H9 (cell line): ENCODE results near the gene TMEM176A. TPM values are rescaled to one million over a fixed set of nuclear protein-coding genes. Genes with fewer than 3 reads are reported as not detected.
A peak's percentile ranks its signal among the peaks of the same experiment; 100 is the strongest.

Experiments used
- DNase-seq: peaks from one replicate; pipeline ENCODE4 v3.0.0-alpha.2; 2017
- H2AFZ ChIP-seq: one replicate; pipeline ENCODE4 v1.6.1; 2013; ENCODE audit warnings: mild to moderate bottlenecking, low read length, control low read depth, moderate library complexity
- H2AK5ac ChIP-seq: 2 replicates; pipeline ENCODE4 v1.6.1; 2013; ENCODE audit warnings: low read length, control low read depth, mixed read lengths; ENCODE audit not compliant: insufficient read length
- H2BK120ac ChIP-seq: one replicate; pipeline ENCODE4 v1.6.1; 2013; ENCODE audit warnings: low read depth, mild to moderate bottlenecking, low read length, control low read depth, inconsistent platforms; ENCODE audit not compliant: poor library complexity, severe bottlenecking
- H2BK12ac ChIP-seq: 2 replicates; pipeline ENCODE4 v1.6.1; 2013; ENCODE audit warnings: low read length, control low read depth, mixed read lengths, low read depth; ENCODE audit not compliant: insufficient read length
- H2BK15ac ChIP-seq: 2 replicates; pipeline ENCODE4 v1.6.1; 2013; ENCODE audit warnings: low read depth, low read length, control low read depth
- H2BK20ac ChIP-seq: one replicate; pipeline ENCODE4 v1.6.1; 2013; ENCODE audit warnings: low read depth, mild to moderate bottlenecking, low read length, control low read depth, inconsistent platforms; ENCODE audit not compliant: poor library complexity, severe bottlenecking
- H2BK5ac ChIP-seq: 2 replicates; pipeline ENCODE4 v1.6.1; 2013; ENCODE audit warnings: low read length, control low read depth, mixed read lengths; ENCODE audit not compliant: insufficient read length
- H3K14ac ChIP-seq: 2 replicates; pipeline ENCODE4 v1.6.1; 2013; ENCODE audit warnings: low read length, control low read depth; ENCODE audit not compliant: insufficient read depth
- H3K18ac ChIP-seq: 2 replicates; pipeline ENCODE4 v1.6.1; 2013; ENCODE audit warnings: low read depth, mild to moderate bottlenecking, mixed read lengths, low read length, control low read depth; ENCODE audit not compliant: insufficient read length
- H3K23ac ChIP-seq: 2 replicates; pipeline ENCODE4 v1.6.1; 2013; ENCODE audit warnings: low read length, control low read depth, mixed read lengths, low read depth; ENCODE audit not compliant: insufficient read length
- H3K23me2 ChIP-seq: 2 replicates; pipeline ENCODE4 v1.6.1; 2013; ENCODE audit warnings: low read depth, mild to moderate bottlenecking, mixed read lengths, low read length, control low read depth; ENCODE audit not compliant: insufficient read length, poor library complexity, severe bottlenecking
- H3K27ac ChIP-seq: 2 replicates; pipeline ENCODE4 v1.5.1; 2013; ENCODE audit warnings: low read length, control low read depth, mixed read lengths, low read depth; ENCODE audit not compliant: insufficient read length
- H3K27me3 ChIP-seq: 2 replicates; pipeline ENCODE4 v1.6.1; 2013; ENCODE audit warnings: low read length, control low read depth, inconsistent platforms; ENCODE audit not compliant: insufficient read depth
- H3K4ac ChIP-seq: 2 replicates; pipeline ENCODE4 v1.6.1; 2013; ENCODE audit warnings: low read depth, mild to moderate bottlenecking, control low read depth, inconsistent platforms, low read length, moderate library complexity
- H3K4me1 ChIP-seq: 2 replicates; pipeline ENCODE4 v1.6.1; 2013; ENCODE audit warnings: low read length, control low read depth, inconsistent platforms; ENCODE audit not compliant: insufficient read depth
- H3K4me2 ChIP-seq: 2 replicates; pipeline ENCODE4 v1.6.1; 2013; ENCODE audit warnings: low read length, control low read depth, mixed read lengths; ENCODE audit not compliant: insufficient read length, insufficient read depth
- H3K56ac ChIP-seq: 2 replicates; pipeline ENCODE4 v1.6.1; 2013; ENCODE audit warnings: low read depth, mild to moderate bottlenecking, mixed read lengths, low read length, control low read depth; ENCODE audit not compliant: insufficient read length
- H3K79me1 ChIP-seq: 2 replicates; pipeline ENCODE4 v1.6.1; 2013; ENCODE audit warnings: low read depth, mild to moderate bottlenecking, moderate library complexity, low read length, control low read depth, inconsistent platforms; ENCODE audit not compliant: insufficient read depth, poor library complexity, severe bottlenecking
- H3K79me2 ChIP-seq: 2 replicates; pipeline ENCODE4 v1.6.1; 2013; ENCODE audit warnings: low read length, control low read depth, inconsistent platforms; ENCODE audit not compliant: insufficient read depth
- H3K9ac ChIP-seq: 2 replicates; pipeline ENCODE4 v1.6.1; 2013; ENCODE audit warnings: low read length, control low read depth, mixed read lengths; ENCODE audit not compliant: insufficient read length; ENCODE audit errors: extremely low read depth
- H3K9me3 ChIP-seq: one replicate; pipeline ENCODE4 v1.6.1; 2013; ENCODE audit warnings: low read depth, low read length, inconsistent platforms; ENCODE audit not compliant: control insufficient read depth
- H3T11ph ChIP-seq: one replicate; pipeline ENCODE4 v1.6.1; 2013; ENCODE audit warnings: mild to moderate bottlenecking, low read length, control low read depth, inconsistent platforms
- H4K20me1 ChIP-seq: one replicate; pipeline ENCODE4 v1.6.1; 2013; ENCODE audit not compliant: control insufficient read depth, insufficient read length, insufficient read depth
- H4K5ac ChIP-seq: 2 replicates; pipeline ENCODE4 v1.6.1; 2013; ENCODE audit warnings: low read depth, mild to moderate bottlenecking, mixed read lengths, low read length, control low read depth; ENCODE audit not compliant: insufficient read length
- H4K8ac ChIP-seq: replicated peaks from 2 replicates; pipeline ENCODE4 v1.6.1; 2013; ENCODE audit warnings: low read length, control low read depth, mixed read lengths, low read depth; ENCODE audit not compliant: insufficient read length
- H4K91ac ChIP-seq: 2 replicates; pipeline ENCODE4 v1.6.1; 2013; ENCODE audit warnings: low read depth, mild to moderate bottlenecking, moderate library complexity, mixed read lengths, low read length, control low read depth; ENCODE audit not compliant: insufficient read length
- H3K27ac Mint-ChIP-seq, 3 experiments: 2 replicates in 2 of 3; 3 replicates in 1 of 3; pipeline ENCODE4 v1.8.0; 2020 to 2021; ENCODE audit warnings: mixed read lengths in 3 of 3, mild to moderate bottlenecking in 1 of 3, moderate library complexity in 1 of 3
- H3K27me3 Mint-ChIP-seq: 2 replicates; pipeline ENCODE4 v1.8.0; 2021; ENCODE audit warnings: low read depth, mild to moderate bottlenecking, moderate library complexity, mixed read lengths
- H3K36me3 Mint-ChIP-seq, 3 experiments: 2 replicates in 2 of 3; 3 replicates in 1 of 3; pipeline ENCODE4 v1.8.0; 2020 to 2021; ENCODE audit warnings: low read depth in 3 of 3, mixed read lengths in 3 of 3; ENCODE audit not compliant: insufficient read depth in 1 of 3
- H3K4me1 Mint-ChIP-seq, 2 experiments: 2 replicates each; pipeline ENCODE4 v1.8.0; 2020; ENCODE audit warnings: mixed read lengths in 2 of 2
- H3K4me3 Mint-ChIP-seq, 2 experiments: 2 replicates in 1 of 2; 3 replicates in 1 of 2; pipeline ENCODE4 v1.8.0; 2020 to 2021; ENCODE audit warnings: mild to moderate bottlenecking in 2 of 2, mixed read lengths in 2 of 2, moderate library complexity in 1 of 2
- H3K9me3 Mint-ChIP-seq, 2 experiments: 2 replicates in 1 of 2; 3 replicates in 1 of 2; pipeline ENCODE4 v1.8.0; 2020; ENCODE audit warnings: mild to moderate bottlenecking in 2 of 2, mixed read lengths in 2 of 2, moderate library complexity in 1 of 2
- WGBS: extraction: QIAGEN DNeasy Blood & Tissue Kit; methylation state at CpG from one replicate; pipeline ENCODE4 v1.1.7; 2013; ENCODE audit warnings: missing lambda C conversion rate, low lambda C conversion rate, mixed read lengths; ENCODE audit not compliant: insufficient read length; ENCODE audit errors: extremely low coverage; 5-methylcytosine and 5-hydroxymethylcytosine counted together
- total RNA-seq: library from RNA; stranded (reverse); gene quantifications from 2 replicates; pipeline ENCODE4 v1.2.1, GENCODE V29; 2021
- TF ChIP-seq, protein P1 (sequence below): fragments of 200-600 bp; sonication (generic); conservative IDR thresholded peaks from 3 replicates; pipeline ENCODE4 v1.8.0; 2021; ENCODE audit warnings: antibody characterized with exemption, mild to moderate bottlenecking

Gene TMEM176A
- total RNA-seq, 1 experiment from 2014 or later = not detected

DNA sequence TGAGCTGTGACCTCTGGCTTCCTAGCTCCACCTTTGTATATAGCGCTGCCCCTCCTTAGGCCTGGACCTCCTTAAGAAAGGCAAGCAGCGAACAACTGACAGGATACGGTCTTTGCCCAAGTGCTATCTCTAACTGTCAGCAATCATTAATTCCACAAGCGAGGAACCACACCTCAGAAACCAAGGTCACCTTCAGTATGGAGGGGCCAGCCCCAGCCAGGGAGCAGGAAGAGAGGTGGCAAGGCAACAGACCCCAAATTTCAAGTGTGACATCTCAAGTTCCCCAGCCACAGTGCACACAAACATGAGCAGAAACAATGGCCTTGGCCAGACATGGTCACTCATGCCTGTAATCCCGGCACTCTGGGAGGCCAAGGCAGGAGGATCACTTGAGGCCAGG lies 47.0 kb downstream of the TMEM176A start:
- H3K9me3 Mint-ChIP-seq = no peaks in the 10 kb centered on the region
- no peak overlapping the region for H2AK5ac ChIP-seq
- H3K4me3 Mint-ChIP-seq = no peak overlapping the region
- H2BK20ac ChIP-seq = no peak overlapping the region
- H3K27ac ChIP-seq = no peak overlapping the region
- no peak overlapping the region for H3T11ph ChIP-seq
- no peak overlapping the region for H4K91ac ChIP-seq
- H2BK5ac ChIP-seq = no peak overlapping the region
- DNase-seq = peak; percentile 5
- no peak overlapping the region for H2BK12ac ChIP-seq
- no peaks in the 10 kb centered on the region for H3K36me3 Mint-ChIP-seq
- no peak overlapping the region for H3K18ac ChIP-seq
- H3K9ac ChIP-seq = no peak overlapping the region
- TF ChIP-seq, protein P1, sequence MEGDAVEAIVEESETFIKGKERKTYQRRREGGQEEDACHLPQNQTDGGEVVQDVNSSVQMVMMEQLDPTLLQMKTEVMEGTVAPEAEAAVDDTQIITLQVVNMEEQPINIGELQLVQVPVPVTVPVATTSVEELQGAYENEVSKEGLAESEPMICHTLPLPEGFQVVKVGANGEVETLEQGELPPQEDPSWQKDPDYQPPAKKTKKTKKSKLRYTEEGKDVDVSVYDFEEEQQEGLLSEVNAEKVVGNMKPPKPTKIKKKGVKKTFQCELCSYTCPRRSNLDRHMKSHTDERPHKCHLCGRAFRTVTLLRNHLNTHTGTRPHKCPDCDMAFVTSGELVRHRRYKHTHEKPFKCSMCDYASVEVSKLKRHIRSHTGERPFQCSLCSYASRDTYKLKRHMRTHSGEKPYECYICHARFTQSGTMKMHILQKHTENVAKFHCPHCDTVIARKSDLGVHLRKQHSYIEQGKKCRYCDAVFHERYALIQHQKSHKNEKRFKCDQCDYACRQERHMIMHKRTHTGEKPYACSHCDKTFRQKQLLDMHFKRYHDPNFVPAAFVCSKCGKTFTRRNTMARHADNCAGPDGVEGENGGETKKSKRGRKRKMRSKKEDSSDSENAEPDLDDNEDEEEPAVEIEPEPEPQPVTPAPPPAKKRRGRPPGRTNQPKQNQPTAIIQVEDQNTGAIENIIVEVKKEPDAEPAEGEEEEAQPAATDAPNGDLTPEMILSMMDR = no peak
- peaks cover 36% of the 10 kb centered on the region for H3K27me3 Mint-ChIP-seq
- no peak overlapping the region for H2BK15ac ChIP-seq
- peaks cover 3 to 4% of the 10 kb centered on the region in 2 experiments for H3K4me1 Mint-ChIP-seq
- no peaks in the 10 kb centered on the region for H3K27me3 ChIP-seq
- H2BK120ac ChIP-seq = no peak overlapping the region
- H4K20me1 ChIP-seq = no peaks in the 10 kb centered on the region
- H3K56ac ChIP-seq = no peak overlapping the region
- H3K14ac ChIP-seq = no peak overlapping the region
- H3K79me2 ChIP-seq = no peaks in the 10 kb centered on the region
- no peak overlapping the region for H4K5ac ChIP-seq
- H3K9me3 ChIP-seq = no peaks in the 10 kb centered on the region
- no peak overlapping the region for H3K4me2 ChIP-seq
- no CpG with 5 or more reads among the region's 5 CpGs for WGBS
- H3K79me1 ChIP-seq = no peaks in the 10 kb centered on the region
- no peaks in the 10 kb centered on the region for H3K4me1 ChIP-seq
- no peaks in the 10 kb centered on the region for H3K23me2 ChIP-seq
- no peak overlapping the region for H3K4ac ChIP-seq
- no peak overlapping the region for H4K8ac ChIP-seq
- no peak overlapping the region for H2AFZ ChIP-seq
- H3K27ac Mint-ChIP-seq = no peak overlapping the region
- H3K23ac ChIP-seq = no peak overlapping the region
